ENCODE measurements around the gene C16orf96. TPM values are rescaled to one million over a fixed set of nuclear protein-coding genes. Genes with fewer than 3 reads are reported as not detected.

C16orf96 gene
- total RNA-seq, 4 donors from 2014 or later: 0.19 to 0.36 TPM; not detected in 2

- TF ChIP-seq, protein P1, sequence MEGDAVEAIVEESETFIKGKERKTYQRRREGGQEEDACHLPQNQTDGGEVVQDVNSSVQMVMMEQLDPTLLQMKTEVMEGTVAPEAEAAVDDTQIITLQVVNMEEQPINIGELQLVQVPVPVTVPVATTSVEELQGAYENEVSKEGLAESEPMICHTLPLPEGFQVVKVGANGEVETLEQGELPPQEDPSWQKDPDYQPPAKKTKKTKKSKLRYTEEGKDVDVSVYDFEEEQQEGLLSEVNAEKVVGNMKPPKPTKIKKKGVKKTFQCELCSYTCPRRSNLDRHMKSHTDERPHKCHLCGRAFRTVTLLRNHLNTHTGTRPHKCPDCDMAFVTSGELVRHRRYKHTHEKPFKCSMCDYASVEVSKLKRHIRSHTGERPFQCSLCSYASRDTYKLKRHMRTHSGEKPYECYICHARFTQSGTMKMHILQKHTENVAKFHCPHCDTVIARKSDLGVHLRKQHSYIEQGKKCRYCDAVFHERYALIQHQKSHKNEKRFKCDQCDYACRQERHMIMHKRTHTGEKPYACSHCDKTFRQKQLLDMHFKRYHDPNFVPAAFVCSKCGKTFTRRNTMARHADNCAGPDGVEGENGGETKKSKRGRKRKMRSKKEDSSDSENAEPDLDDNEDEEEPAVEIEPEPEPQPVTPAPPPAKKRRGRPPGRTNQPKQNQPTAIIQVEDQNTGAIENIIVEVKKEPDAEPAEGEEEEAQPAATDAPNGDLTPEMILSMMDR (IDR thresholded peaks at IDR 0.05): no peak
- ATAC-seq (ENCODE audit: low FRiP score) (peak; percentile 91), DNase-seq (ENCODE audit: low spot score) (peak; percentile 98)
Observed at GRCh38 chr16:4538350-4539235, 17.5 kb upstream of the C16orf96 start, which contains the start of gene CDIP1. Gene CDIP1, minus strand, starts transcription at chr16:4538773. Its CDS starts 24,643 bp downstream, at chr16:4514130.

- ATAC-seq (ENCODE audit: low FRiP score) (no peak), DNase-seq (ENCODE audit: low spot score) (no peak)
- TF ChIP-seq, protein P1 (IDR thresholded peaks at IDR 0.05): no peak
Observed at GRCh38 chr16:4539716-4540284, 16.3 kb upstream of the C16orf96 start.

GRCh38 chr16:4544473-4544872, 11.7 kb upstream of the C16orf96 start:
- no peak for ATAC-seq (ENCODE audit: low FRiP score)
- DNase-seq (ENCODE audit: low spot score): no peak
- TF ChIP-seq, protein P1 (IDR thresholded peaks at IDR 0.05): no peak

DNA sequence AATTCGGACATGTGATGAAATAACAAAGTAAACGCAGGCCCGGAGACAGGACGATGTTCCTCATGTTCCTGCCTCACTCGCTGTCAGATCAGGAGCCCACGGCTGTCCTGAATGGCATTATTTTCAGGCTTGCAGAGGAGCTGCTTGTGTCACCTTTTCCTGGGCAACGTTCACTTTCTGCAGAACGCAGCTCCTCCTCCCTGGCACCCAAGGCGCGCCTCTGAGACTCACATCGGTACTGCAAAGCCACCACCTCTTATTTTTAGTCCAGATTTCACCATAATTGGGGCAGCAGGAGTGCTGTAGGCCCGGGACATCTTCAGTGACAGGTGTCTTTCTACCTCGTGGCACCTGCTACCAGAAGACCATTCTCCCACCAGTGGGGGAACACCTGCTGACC, 8.0 kb upstream of the C16orf96 start:
- TF ChIP-seq, protein P1 (IDR thresholded peaks at IDR 0.05): no peak
- ATAC-seq (ENCODE audit: low FRiP score): no peak
- DNase-seq (ENCODE audit: low spot score): no peak

- no peak for ATAC-seq (ENCODE audit: low FRiP score)
- no peak for DNase-seq (ENCODE audit: low spot score)
Observed at GRCh38 chr16:4550591-4550990, 5.5 kb upstream of the C16orf96 start.

DNA sequence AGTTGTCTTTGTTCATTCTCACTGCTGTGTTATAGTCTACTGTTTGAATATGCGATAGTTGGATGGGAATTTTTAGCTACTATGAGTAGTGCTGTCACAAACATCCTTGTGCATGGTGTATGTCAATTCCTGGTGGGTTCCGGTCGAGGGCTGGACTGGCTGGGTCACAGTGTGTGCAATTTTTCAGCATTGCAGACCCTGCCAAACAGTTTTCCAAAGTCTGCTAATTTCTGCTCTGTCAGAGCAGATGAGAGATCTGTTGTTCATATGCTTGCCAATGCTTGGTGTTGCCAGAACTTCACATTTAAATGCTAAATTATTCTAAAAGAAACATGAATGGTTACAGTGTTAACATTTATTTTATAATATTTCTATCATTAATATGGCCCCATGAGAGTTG, 3.6 kb upstream of the C16orf96 start:
- ATAC-seq (ENCODE audit: low FRiP score) (no peak), DNase-seq (ENCODE audit: low spot score) (no peak)
- TF ChIP-seq, protein P1 (IDR thresholded peaks at IDR 0.05): no peak

More at GRCh38 chr16:4550591-4550990, 5.5 kb upstream of the C16orf96 start:
- TF ChIP-seq, protein P1 (IDR thresholded peaks at IDR 0.05): no peak
